Stomach (tissue), 4 donors: ENCODE measurements around the gene CORO7.

Experiments
- CTCF ChIP-seq, 7 experiments: fragments of 450-650 bp in 4 of 7; fragments of 200-600 bp in 3 of 7; sonication (generic) in 3 of 7; IDR thresholded peaks; one replicate each; pipeline ENCODE4 v1.5.1; 2016 to 2019; ENCODE audit warnings: antibody characterized with exemption in 7 of 7, control low read depth in 2 of 7, mild to moderate bottlenecking in 1 of 7
- POLR2A ChIP-seq, 4 donors: fragments of 450-650 bp; IDR thresholded peaks; one replicate each; pipeline ENCODE4 v1.6.1; 2016; ENCODE audit warnings: antibody characterized with exemption in 4 of 4, control low read depth in 2 of 4, mild to moderate bottlenecking in 1 of 4, moderate library complexity in 1 of 4

- TF ChIP-seq POLR2A (IDR thresholded peaks at IDR 0.05) (no peak), CTCF (IDR thresholded peaks at IDR 0.05) (no peak)
Observed at GRCh38 chr16:4315186-4316107, 100.9 kb downstream of the CORO7 start, which contains the start of gene GLIS2.
